Measurements from ENCODE around the gene FBXL2. TPM values are rescaled to one million over a fixed set of nuclear protein-coding genes. Genes with fewer than 3 reads are reported as not detected.
"Not testable (repeated sequence)": the region's sequence is repeated elsewhere in the genome, so short reads cannot be mapped to it uniquely, and the experiment has no call there.

FBXL2 gene
- polyA plus RNA-seq, 5 donors, result 24.7 to 34.0 (median 32.7) TPM

DNA sequence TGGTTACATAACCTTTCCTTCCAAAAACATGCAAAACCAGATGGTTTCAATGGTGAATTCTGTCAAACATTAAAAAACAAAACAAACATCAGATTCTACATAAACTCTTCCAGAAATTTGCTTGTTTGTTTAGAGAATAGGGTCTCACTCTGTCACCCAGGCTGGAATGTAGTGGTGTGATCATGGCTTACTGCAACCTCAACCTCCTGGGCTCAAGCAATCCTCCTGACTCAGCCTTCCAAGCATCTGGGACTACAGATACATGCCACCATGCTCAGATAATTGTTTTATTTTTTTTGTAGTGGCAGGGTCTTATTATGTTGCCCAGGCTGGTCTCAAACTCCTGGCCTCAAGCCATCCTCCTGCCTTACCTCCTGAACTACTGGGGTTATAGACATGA lies 36.1 kb downstream of the FBXL2 start:
- no peak for DNase-seq

GRCh38 chr3:33314993-33315392 lies 37.8 kb downstream of the FBXL2 start:
- DNase-seq, result no peak

- DNase-seq, result no peak
Observed at GRCh38 chr3:33315826-33316225, 38.6 kb downstream of the FBXL2 start.

- no peak for DNase-seq
Observed at GRCh38 chr3:33317963-33318709, 40.9 kb downstream of the FBXL2 start.

GRCh38 chr3:33318710-33319380 lies 41.6 kb downstream of the FBXL2 start:
- no peak for DNase-seq

DNA sequence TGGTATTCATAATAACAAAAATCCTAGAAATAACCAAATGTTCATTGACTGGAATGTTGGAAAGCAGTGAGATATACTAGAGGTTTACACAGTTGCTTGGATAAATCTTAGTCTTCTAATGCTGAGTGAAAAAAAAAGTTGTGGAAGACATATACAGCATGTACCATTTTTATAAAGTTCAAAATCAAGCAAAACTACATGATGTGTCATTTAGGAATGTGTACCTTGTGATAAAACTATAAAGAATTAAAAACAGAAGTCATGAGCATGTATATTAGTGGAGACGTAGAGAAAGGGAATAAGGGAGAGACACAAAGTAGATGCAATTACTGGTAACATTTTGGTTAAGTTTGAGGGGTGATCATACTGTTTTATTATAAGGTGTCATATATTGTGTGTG lies 45.2 kb downstream of the FBXL2 start:
- DNase-seq, result no peak

DNA sequence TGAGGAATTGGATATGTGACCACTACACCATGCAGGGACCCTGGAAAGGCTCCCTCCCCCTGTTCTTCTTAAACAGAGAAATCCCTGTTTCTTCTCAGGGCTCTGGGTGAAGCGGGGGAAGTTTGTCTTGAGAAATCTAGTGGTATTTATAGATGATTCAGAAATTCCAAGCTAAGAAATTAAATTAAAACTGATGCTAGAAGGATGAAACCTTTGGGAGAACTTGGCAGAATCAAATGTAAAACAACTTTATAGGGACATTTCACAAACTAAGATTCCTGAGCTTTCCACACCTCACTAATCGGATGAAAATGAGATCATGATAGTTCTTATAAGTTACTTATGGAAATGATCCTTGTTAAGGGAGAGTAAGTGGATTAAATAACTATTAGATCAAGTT lies 54.2 kb downstream of the FBXL2 start:
- no peak for DNase-seq

- no peak for DNase-seq
Observed at GRCh38 chr3:33334364-33334763, 57.1 kb downstream of the FBXL2 start.

GRCh38 chr3:33338936-33339465 lies 61.8 kb downstream of the FBXL2 start:
- DNase-seq, result not testable (repeated sequence)

- DNase-seq, result no peak
Observed at GRCh38 chr3:33339758-33340157, 62.5 kb downstream of the FBXL2 start.

- peak; percentile 15 to 18 for DNase-seq
Observed at GRCh38 chr3:33355611-33356010, 78.4 kb downstream of the FBXL2 start.

- DNase-seq, result no peak
Observed at GRCh38 chr3:33358172-33358781, 81.0 kb downstream of the FBXL2 start.

DNA sequence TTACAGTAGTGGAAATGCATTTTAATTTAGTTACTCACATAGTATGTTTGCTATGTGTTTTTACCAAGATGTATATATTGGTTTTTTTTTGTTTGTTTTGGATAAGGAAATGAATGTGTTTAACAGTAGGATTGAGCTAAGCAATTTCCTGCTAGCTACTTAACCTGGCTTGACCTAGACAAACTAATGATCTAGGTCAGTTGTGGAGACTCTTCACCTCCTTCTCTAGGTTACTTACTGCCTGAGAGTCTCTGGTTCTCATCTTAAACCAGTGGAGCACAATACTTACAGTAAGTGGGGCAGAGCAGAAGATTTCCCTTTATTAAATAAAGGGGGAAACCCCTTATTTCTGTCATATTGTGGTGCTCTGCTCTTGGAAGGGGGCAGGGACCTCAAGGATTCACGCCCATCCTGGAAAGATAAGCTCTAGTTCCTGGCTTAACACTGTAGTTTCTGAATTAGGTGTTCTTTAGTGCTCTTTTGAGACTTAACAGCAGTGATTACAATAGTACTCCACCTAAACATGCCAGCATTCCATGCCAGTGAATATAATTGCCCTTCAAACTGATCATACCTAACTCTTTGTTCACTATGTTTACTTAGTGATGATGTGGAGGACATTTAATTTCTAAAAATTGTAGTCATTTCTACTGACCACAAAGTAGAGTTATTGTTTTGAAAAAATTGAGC lies 83.0 kb downstream of the FBXL2 start:
- no peak for DNase-seq

- DNase-seq, result no peak
Observed at GRCh38 chr3:33363113-33363800, 86.0 kb downstream of the FBXL2 start.

DNA sequence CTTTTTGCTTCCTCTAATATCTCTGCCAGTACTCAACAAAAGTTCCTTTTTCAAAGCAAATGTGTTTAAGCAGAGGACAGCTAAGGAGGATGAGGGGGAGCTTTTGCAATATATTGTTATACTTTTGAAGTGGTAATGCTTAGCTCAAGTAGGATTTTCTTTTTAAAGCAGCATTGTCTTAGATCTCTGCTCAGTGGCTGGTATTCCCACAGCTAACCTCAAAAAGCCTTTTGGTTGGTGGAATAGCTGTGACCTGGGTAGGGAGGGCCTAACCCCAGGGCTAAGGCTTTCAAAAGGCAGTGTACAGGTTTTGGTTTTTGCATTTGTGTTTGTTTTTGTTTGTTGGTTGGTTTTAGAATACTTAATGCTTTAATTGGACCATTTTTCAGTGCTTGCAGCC lies 86.8 kb downstream of the FBXL2 start:
- DNase-seq, result no peak

GRCh38 chr3:33364531-33365128 lies 87.4 kb downstream of the FBXL2 start:
- no peak for DNase-seq

- DNase-seq, result peak; percentile 33 to 54
Observed at GRCh38 chr3:33372218-33373081, 95.2 kb downstream of the FBXL2 start.

DNA sequence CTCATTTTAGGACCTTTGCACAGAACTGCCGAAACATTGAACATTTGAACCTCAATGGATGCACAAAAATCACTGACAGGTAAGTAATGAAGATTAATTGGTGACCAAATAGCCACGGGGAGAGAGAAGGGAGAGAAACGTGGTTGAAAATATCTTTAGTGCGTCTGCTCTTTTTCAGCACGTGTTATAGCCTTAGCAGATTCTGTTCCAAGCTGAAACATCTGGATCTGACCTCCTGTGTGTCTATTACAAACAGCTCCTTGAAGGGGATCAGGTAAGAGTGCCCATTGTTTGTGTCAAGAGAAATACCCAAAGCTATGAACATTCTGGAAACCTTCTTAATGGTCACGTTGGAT lies 95.8 kb downstream of the FBXL2 start:
- no peak for DNase-seq

DNA sequence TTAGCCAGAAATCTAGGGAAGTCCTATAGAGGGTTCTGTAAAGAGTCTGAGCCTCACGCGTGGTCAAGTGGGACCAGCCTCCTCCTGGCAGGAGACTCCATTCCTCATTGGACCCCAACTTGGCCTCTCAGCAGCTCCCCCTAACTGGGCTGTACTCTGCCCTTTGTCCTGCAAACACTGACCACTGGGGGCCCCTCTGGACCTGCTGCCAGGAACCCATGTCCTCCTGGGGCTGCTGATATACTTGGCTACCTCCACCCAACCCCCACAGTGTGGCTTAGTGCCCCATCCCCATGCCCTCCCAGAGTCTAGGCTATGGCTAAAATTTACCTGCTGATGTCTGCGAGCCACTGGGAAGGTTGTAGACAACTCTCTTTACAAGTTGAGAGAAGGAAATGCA lies 100.2 kb downstream of the FBXL2 start:
- no peak for DNase-seq

- no peak for DNase-seq
Observed at GRCh38 chr3:33377931-33378330, 100.7 kb downstream of the FBXL2 start.
